HTERT RPE-1 (cell line): ENCODE data around the gene CCP110.

Experiments used
- in situ Hi-C: fragments of 300-500 bp; cut with MboI; formaldehyde crosslinking; loops from 4 replicates; pipeline ENCODE4 v1.14.3; 2020; ENCODE audit warnings: low sequenced_read_pairs

The CCP110 gene

GRCh38 chr16:19523559-19524355 is at the start of gene CCP110:
Gene CCP110 (plus strand): TSS chr16:19523942. CDS start chr16:19527882, 3,940 bp downstream.
- in situ Hi-C loops: no loop called here

DNA sequence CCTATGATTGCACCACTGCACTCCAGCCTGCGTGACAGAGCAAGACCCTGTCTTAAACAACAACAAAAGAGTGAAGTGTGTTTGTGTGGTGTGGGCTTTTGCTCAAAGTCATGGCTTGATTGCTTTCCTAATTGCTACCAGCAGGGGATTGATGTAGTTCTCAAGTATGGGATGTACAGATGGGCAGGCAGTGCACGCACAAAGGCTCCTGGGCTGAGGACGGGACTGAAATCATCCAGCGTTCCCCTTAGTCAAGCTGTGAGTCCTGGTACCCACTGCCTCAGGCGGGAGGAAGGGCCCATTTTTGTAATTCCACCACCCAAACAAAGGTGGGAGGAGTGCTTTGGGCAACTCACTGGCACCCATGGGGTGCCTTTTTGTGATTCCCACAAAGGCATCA is 49.1 kb upstream of the CCP110 start:
- in situ Hi-C loops: no loop called here

GRCh38 chr16:19478505-19478904 is 45.2 kb upstream of the CCP110 start:
- in situ Hi-C loops: no loop called here

- in situ Hi-C loops: no loop called here
These were observed 44.4 kb upstream of the CCP110 start for GRCh38 chr16:19479302-19479721.

DNA sequence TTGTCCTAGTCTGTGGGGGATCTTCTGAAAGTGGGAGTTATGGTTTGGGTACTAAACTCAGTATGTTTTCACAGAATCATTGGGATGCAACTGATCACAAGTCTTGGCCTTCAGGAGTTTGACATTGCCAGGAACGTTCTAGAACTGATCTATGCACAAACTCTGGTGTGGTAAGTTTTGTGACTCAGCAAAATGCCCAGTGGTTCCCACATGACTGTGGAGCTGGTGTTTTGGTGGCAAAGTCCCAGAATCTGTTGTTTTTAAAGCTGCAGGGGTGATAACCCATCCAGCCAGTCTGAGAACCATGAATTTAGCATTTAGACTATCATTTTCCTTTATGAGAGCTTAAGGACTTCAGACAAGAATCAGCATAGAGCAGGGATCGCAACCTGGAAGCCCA is 42.4 kb upstream of the CCP110 start:
- in situ Hi-C loops: no loop called here

DNA sequence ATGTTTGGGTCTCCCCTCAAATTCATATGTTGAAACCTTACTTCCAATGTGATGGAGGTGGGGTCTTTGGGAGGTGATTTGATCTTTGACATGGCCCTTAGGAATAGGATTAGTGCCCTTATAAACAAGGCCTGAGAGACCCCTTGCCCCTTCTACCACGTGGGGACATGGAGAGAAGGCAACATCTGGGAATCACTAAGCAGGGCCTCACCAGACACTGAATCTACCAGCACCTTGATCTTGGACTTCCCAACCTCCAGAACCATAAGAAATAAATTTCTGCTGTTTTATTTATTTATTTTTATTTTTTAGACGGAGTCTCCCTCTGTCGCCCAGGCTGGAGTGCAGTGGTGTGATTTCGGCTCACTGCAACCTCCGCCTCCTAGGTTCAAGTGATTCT is 42.0 kb upstream of the CCP110 start:
- in situ Hi-C loops: no loop called here

DNA sequence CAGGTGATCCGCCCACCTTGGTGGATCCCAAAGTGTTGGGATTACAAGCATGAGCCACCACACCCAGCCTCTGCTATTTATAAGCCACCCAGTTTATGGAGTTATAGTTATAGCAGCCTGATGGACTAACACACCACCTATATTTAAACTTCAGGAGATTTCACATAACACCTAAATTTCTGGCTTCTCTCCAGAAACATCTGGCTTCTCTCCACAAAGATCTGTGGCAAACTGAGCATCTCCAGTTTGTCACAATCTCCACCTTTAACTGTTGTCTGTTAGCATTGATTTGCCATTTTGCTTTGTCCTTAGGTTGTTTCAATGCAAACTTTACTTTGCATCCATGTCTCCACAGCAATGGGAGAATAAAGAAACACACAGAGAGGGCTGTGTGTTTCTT is 41.5 kb upstream of the CCP110 start:
- in situ Hi-C loops: no loop called here

GRCh38 chr16:19484096-19484495 is 39.6 kb upstream of the CCP110 start:
- in situ Hi-C loops: no loop called here

DNA sequence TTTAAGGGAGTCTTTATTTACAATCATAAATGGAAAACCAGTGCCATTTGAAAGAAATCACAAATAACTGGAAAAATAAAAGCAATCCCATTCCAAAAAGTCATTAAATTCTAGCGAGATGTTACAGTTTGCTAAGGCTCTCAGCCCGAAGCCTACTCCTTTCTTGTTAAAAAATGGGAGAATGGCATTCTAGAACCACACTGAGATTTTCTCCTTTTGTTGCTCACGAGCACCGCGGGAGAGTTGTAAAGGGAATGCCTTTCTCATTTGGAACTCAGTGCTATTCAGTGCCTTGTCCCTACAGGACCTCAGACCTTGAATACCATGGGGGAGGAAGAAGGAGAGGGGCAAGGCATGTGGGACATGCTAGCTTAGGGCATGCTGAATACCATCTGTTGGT is 38.1 kb upstream of the CCP110 start:
- in situ Hi-C loops: no loop called here

DNA sequence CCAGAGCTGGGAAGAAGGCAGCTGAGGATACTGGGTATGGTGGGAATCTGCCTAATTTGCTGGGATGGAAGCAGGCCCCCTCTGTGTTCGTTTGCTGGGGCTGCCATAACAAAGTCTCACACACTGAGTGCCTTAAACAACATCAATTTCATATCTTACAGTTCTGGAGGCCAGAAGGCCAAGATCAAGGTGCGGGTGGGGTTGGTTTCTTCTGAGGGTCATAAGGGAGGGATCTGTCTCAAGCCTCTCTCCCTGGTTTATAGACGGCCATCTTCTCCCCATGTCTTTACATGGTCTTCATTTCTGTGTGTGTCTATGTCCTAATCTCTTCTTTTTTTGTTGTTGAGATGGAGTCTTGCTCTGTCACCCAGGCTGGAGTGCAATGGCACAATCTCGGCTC is 37.7 kb upstream of the CCP110 start:
- in situ Hi-C loops: no loop called here

- in situ Hi-C loops: no loop called here
These were observed 36.9 kb upstream of the CCP110 start for GRCh38 chr16:19486750-19487325.

DNA sequence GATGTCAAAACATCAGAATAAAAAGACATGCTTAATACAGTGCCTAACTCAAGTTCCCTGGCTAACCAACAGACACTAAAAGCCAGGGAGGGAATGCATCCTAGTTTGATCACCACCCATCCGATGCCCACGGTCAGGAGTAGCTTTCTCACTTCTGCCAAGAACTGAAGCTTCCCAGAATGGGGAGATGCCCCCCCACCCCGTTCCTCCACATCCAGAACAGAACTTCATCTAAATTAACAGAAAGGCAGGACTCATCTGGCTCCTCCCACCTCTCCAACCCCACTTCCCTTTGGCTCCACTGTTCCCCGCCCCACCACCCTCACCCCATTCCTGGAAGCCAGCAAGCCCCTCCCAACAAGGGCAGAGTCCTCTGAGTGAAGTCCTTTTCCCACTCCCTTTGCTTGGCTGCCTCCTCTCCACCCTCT is 35.5 kb upstream of the CCP110 start:
- in situ Hi-C loops: no loop called here

GRCh38 chr16:19490619-19491018 is 33.1 kb upstream of the CCP110 start:
- in situ Hi-C loops: no loop called here

- in situ Hi-C loops: no loop called here
These were observed 26.6 kb upstream of the CCP110 start for GRCh38 chr16:19497176-19497575.

GRCh38 chr16:19499006-19499405 is 24.7 kb upstream of the CCP110 start:
- in situ Hi-C loops: no loop called here

- in situ Hi-C loops: no loop called here
These were observed 24.3 kb upstream of the CCP110 start for GRCh38 chr16:19499481-19499880.

GRCh38 chr16:19502395-19503131 is 21.2 kb upstream of the CCP110 start:
- in situ Hi-C loops: no loop called here

GRCh38 chr16:19503461-19504075 is 20.2 kb upstream of the CCP110 start:
- in situ Hi-C loops: no loop called here

DNA sequence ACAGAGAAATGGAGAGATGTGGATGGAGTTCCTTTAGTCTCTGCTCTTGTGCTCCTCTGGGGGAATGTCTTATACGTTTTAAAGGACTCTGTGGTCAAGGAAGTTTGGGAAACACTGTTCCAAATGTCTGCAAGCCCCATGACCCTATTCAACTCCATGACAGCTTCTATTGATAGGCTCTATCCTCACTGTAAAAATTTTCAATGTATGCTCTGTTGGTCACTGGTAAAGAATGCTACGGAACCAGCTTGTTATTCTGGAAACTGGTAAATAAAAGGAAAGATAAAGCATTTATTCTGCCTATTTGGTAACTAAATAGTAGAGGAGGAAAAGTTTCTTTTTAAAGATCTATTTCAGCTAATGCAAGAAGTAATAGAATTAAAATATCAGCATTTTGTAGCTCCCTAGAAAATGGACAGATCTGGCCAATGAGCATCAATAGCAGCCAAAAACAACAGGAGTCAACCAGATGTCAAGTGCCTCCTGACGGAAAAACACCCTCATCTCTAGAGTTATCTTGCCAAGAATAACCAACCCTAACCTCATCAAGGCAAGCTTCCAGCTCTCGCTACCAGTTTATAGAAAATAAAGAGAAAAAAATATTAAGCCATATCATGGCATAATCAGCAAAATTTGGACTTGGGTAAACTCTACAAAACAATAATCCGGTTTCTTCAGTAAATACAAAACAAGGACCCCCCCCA is 18.0 kb upstream of the CCP110 start:
- in situ Hi-C loops: no loop called here

DNA sequence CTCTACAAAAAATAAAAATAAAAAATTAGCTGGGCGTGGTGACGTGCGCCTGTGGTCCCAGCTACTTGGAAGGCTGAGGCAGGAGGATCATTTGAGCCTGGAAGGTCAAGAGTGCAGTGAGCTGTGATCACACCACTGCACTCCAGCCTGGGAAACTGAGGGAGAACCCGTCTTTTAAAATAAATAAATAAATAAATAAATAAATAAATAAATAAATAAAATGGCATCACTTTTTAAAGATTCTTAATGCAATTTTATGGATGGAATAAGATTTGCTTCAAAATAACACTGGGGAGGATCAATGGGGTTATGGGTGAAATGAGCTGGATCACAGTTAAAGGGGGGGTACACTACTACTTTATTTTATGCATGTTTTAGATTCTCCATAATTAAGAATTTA is 16.8 kb upstream of the CCP110 start:
- in situ Hi-C loops: no loop called here

DNA sequence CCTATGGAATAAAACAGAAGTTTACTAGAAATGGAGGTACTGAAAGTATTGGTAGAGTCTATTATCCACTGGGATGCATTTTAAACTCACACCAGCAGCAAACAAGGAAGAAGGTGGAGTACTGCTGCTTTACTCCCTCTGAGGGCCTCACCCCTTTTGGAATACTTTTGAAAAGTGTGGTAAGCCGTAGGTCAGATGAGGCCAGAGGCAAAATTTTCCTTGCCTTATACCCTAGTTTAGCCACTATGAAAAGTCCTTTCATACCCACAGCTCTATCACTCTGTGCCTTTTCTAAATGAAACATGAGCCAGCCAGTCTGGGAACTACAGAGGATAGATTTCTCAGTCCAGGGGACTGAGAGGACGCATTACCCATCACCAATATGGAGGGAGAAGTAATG is 15.9 kb upstream of the CCP110 start:
- in situ Hi-C loops: no loop called here
